Osteoblast (primary cell): ENCODE results near the gene AGPS. TPM values are rescaled to one million over a fixed set of nuclear protein-coding genes. Genes with fewer than 3 reads are reported as not detected.

Experiments
- DNase-seq: peaks from one replicate; pipeline ENCODE4 v3.0.0; 2011; ENCODE audit warnings: low spot score, mixed read lengths; ENCODE audit not compliant: insufficient read length; ENCODE audit errors: missing footprints
- H2AFZ ChIP-seq: 2 replicates; pipeline ENCODE4 v1.6.0; 2011; ENCODE audit warnings: mild to moderate bottlenecking, low read length
- H3K27ac ChIP-seq: 2 replicates; pipeline ENCODE4 v1.5.1; 2011; ENCODE audit warnings: mild to moderate bottlenecking, low read depth, low read length, moderate library complexity
- H3K27me3 ChIP-seq: 2 replicates; pipeline ENCODE4 v1.6.0; 2012; ENCODE audit warnings: mild to moderate bottlenecking, control low read depth, inconsistent platforms, low read length, moderate library complexity; ENCODE audit not compliant: insufficient read depth
- H3K36me3 ChIP-seq: 2 replicates; pipeline ENCODE4 v1.5.1; 2011; ENCODE audit warnings: mild to moderate bottlenecking, low read length, control low read depth, moderate library complexity; ENCODE audit not compliant: insufficient read depth
- H3K4me1 ChIP-seq: 2 replicates; pipeline ENCODE4 v1.5.1; 2011; ENCODE audit warnings: mild to moderate bottlenecking, low read length, control low read depth, moderate library complexity; ENCODE audit not compliant: insufficient read depth
- H3K4me2 ChIP-seq: 2 replicates; pipeline ENCODE4 v1.6.0; 2011; ENCODE audit warnings: mild to moderate bottlenecking, low read length; ENCODE audit not compliant: insufficient read depth
- H3K4me3 ChIP-seq: fragments of 200-600 bp; sonication (generic); 3 replicates; pipeline ENCODE4 v1.5.1; 2012; ENCODE audit warnings: mild to moderate bottlenecking, low read length, inconsistent platforms; ENCODE audit not compliant: insufficient read depth
- H3K79me2 ChIP-seq: 2 replicates; pipeline ENCODE4 v1.6.0; 2012; ENCODE audit warnings: mild to moderate bottlenecking, low read length, control low read depth, inconsistent platforms; ENCODE audit not compliant: insufficient read depth
- H3K9me3 ChIP-seq: 2 replicates; pipeline ENCODE4 v1.5.1; 2011; ENCODE audit warnings: low read depth, low read length, control low read depth
- H4K20me1 ChIP-seq: 2 replicates; pipeline ENCODE4 v1.6.0; 2012; ENCODE audit warnings: mild to moderate bottlenecking, low read length, control low read depth; ENCODE audit not compliant: insufficient read depth
- CTCF ChIP-seq: IDR thresholded peaks from 2 replicates; pipeline ENCODE4 v1.5.1; 2011; ENCODE audit warnings: mild to moderate bottlenecking, low read depth, low read length, moderate library complexity; ENCODE audit errors: extremely low read depth
- total RNA-seq: library from RNA; depleted of rRNA; stranded (reverse); fragments of >200 nt; gene quantifications from 2 replicates; pipeline ENCODE4 v1.2.3, GENCODE V29; 2012

The AGPS gene
- total RNA-seq, 1 donor = 34.0 TPM

GRCh38 chr2:177585234-177585863 is 192.8 kb downstream of the AGPS start:
- no peak overlapping the region for H3K4me2 ChIP-seq
- H3K79me2 ChIP-seq = no peaks in the 10 kb centered on the region
- no peak for DNase-seq
- H3K27ac ChIP-seq = no peak overlapping the region
- no peaks in the 10 kb centered on the region for H3K4me1 ChIP-seq
- no peak overlapping the region for H3K4me3 ChIP-seq
- H2AFZ ChIP-seq = no peak overlapping the region
- no peaks in the 10 kb centered on the region for H3K9me3 ChIP-seq
- H3K27me3 ChIP-seq = no peaks in the 10 kb centered on the region
- TF ChIP-seq CTCF = no peak
- no peaks in the 10 kb centered on the region for H4K20me1 ChIP-seq
- no peaks in the 10 kb centered on the region for H3K36me3 ChIP-seq

- Histone ChIP-seq H3K27me3 (no peaks in the 10 kb centered on the region), H3K79me2 (no peaks in the 10 kb centered on the region), H3K27ac (no peak overlapping the region), H3K4me3 (no peak overlapping the region), H3K9me3 (no peaks in the 10 kb centered on the region), H3K4me1 (no peaks in the 10 kb centered on the region), H2AFZ (no peak overlapping the region), H3K36me3 (no peaks in the 10 kb centered on the region), H4K20me1 (no peaks in the 10 kb centered on the region), H3K4me2 (no peak overlapping the region)
- DNase-seq = no peak
- no peak for TF ChIP-seq CTCF
These were observed 193.6 kb downstream of the AGPS start for GRCh38 chr2:177586154-177586553.

- H3K4me2 ChIP-seq = no peak overlapping the region
- TF ChIP-seq CTCF = no peak
- H2AFZ ChIP-seq = no peak overlapping the region
- no peaks in the 10 kb centered on the region for H4K20me1 ChIP-seq
- DNase-seq = no peak
- no peaks in the 10 kb centered on the region for H3K9me3 ChIP-seq
- no peaks in the 10 kb centered on the region for H3K4me1 ChIP-seq
- H3K36me3 ChIP-seq = no peaks in the 10 kb centered on the region
- H3K27ac ChIP-seq = no peak overlapping the region
- H3K27me3 ChIP-seq = no peaks in the 10 kb centered on the region
- H3K4me3 ChIP-seq = no peak overlapping the region
- no peaks in the 10 kb centered on the region for H3K79me2 ChIP-seq
These were observed 194.8 kb downstream of the AGPS start for GRCh38 chr2:177587371-177587770.

GRCh38 chr2:177588671-177589070 is 196.1 kb downstream of the AGPS start:
- H3K27me3 ChIP-seq = no peaks in the 10 kb centered on the region
- H2AFZ ChIP-seq = no peak overlapping the region
- no peak overlapping the region for H3K4me2 ChIP-seq
- no peak for TF ChIP-seq CTCF
- H4K20me1 ChIP-seq = no peaks in the 10 kb centered on the region
- no peaks in the 10 kb centered on the region for H3K4me1 ChIP-seq
- no peaks in the 10 kb centered on the region for H3K36me3 ChIP-seq
- DNase-seq = no peak
- no peaks in the 10 kb centered on the region for H3K79me2 ChIP-seq
- no peak overlapping the region for H3K4me3 ChIP-seq
- no peaks in the 10 kb centered on the region for H3K9me3 ChIP-seq
- H3K27ac ChIP-seq = no peak overlapping the region
